SK-N-SH treated with all-trans-retinoic acid at 6 μM for 48 hours (cell line): ENCODE results near the gene RHBDD1.

Experiments
- ATAC-seq: fragments of 200-7000 bp; cut with Tn5 transposase; 3 replicates; pipeline ENCODE4 v1.9.1; 2020; ENCODE audit warnings: mild to moderate bottlenecking, moderate library complexity
- ARNTL ChIP-seq: fragments of 450-650 bp; formaldehyde crosslinking; IDR thresholded peaks from 2 replicates; pipeline ENCODE4 v1.5.0; 2020; ENCODE audit warnings: low read depth, mild to moderate bottlenecking, moderate library complexity, borderline replicate concordance
- BACH2 ChIP-seq: fragments of 250-450 bp; sonication (Bioruptor Pico); IDR thresholded peaks from 2 replicates; pipeline ENCODE4 v1.9.0; 2021; ENCODE audit warnings: mild to moderate bottlenecking, borderline replicate concordance
- CREB5 ChIP-seq: fragments of 250-450 bp; sonication (Bioruptor Pico); IDR thresholded peaks from 2 replicates; pipeline ENCODE4 v1.5.1; 2020; ENCODE audit warnings: low read depth, mild to moderate bottlenecking, moderate library complexity
- CSDC2 ChIP-seq: fragments of 250-450 bp; sonication (Bioruptor Pico); IDR thresholded peaks from 2 replicates; pipeline ENCODE4 v1.5.0; 2020; ENCODE audit warnings: mild to moderate bottlenecking, moderate library complexity
- CSRNP3 ChIP-seq: fragments of 250-450 bp; sonication (Bioruptor Pico); IDR thresholded peaks from 2 replicates; pipeline ENCODE4 v1.5.1; 2021; ENCODE audit warnings: mild to moderate bottlenecking, moderate library complexity
- ESRRG ChIP-seq: fragments of 250-450 bp; sonication (Bioruptor Pico); IDR thresholded peaks from 2 replicates; pipeline ENCODE4 v1.6.1; 2021; ENCODE audit warnings: mild to moderate bottlenecking
- ISL1 ChIP-seq: fragments of 250-450 bp; sonication (Bioruptor Pico); IDR thresholded peaks from 2 replicates; pipeline ENCODE4 v2.1.2; 2022; ENCODE audit warnings: mild to moderate bottlenecking, moderate library complexity
- OSR1 ChIP-seq: fragments of 250-450 bp; sonication (Bioruptor Pico); IDR thresholded peaks from 2 replicates; pipeline ENCODE4 v1.8.0; 2022; ENCODE audit warnings: moderate library complexity, mild to moderate bottlenecking, inconsistent platforms
- PATZ1 ChIP-seq: fragments of 250-450 bp; sonication (Bioruptor Pico); IDR thresholded peaks from 2 replicates; pipeline ENCODE4 v1.8.0; 2020; ENCODE audit warnings: mild to moderate bottlenecking, moderate library complexity, borderline replicate concordance
- POU6F1 ChIP-seq: fragments of 250-450 bp; sonication (Bioruptor Pico); IDR thresholded peaks from 2 replicates; pipeline ENCODE4 v1.8.0; 2021; ENCODE audit warnings: low read depth, mild to moderate bottlenecking, moderate library complexity, borderline replicate concordance
- PPARA ChIP-seq: fragments of 250-450 bp; sonication (Bioruptor Pico); IDR thresholded peaks from 2 replicates; pipeline ENCODE4 v1.5.0; 2020; ENCODE audit warnings: mild to moderate bottlenecking, borderline replicate concordance
- SNAI2 ChIP-seq: fragments of 250-450 bp; sonication (Bioruptor Pico); IDR thresholded peaks from 2 replicates; pipeline ENCODE4 v1.5.0; 2020; ENCODE audit warnings: mild to moderate bottlenecking, moderate library complexity
- TCF4 ChIP-seq: fragments of 250-450 bp; sonication (Bioruptor Pico); IDR thresholded peaks from 2 replicates; pipeline ENCODE4 v1.8.0; 2021; ENCODE audit warnings: mild to moderate bottlenecking, moderate library complexity, borderline replicate concordance
- TOX ChIP-seq: fragments of 250-450 bp; sonication (Bioruptor Pico); IDR thresholded peaks from 2 replicates; pipeline ENCODE4 v1.8.0; 2021; ENCODE audit warnings: mild to moderate bottlenecking, moderate library complexity, borderline replicate concordance
- TSHZ2 ChIP-seq: fragments of 250-450 bp; sonication (Bioruptor Pico); IDR thresholded peaks from 2 replicates; pipeline ENCODE4 v1.5.0; 2020; ENCODE audit warnings: mild to moderate bottlenecking, moderate library complexity
- ZC3H10 ChIP-seq: fragments of 250-450 bp; sonication (Bioruptor Pico); IDR thresholded peaks from 2 replicates; pipeline ENCODE4 v1.5.1; 2021; ENCODE audit warnings: mild to moderate bottlenecking, moderate library complexity
- ZFP3 ChIP-seq: fragments of 250-450 bp; sonication (Bioruptor Pico); IDR thresholded peaks from 2 replicates; pipeline ENCODE4 v1.5.0; 2020; ENCODE audit warnings: mild to moderate bottlenecking, moderate library complexity
- ZNF70 ChIP-seq: fragments of 450-650 bp; formaldehyde crosslinking; IDR thresholded peaks from 2 replicates; pipeline ENCODE4 v1.5.0; 2020; ENCODE audit warnings: mild to moderate bottlenecking, moderate library complexity
- ZNF8 ChIP-seq: fragments of 450-650 bp; formaldehyde crosslinking; IDR thresholded peaks from 2 replicates; pipeline ENCODE4 v1.5.0; 2020; ENCODE audit warnings: mild to moderate bottlenecking, moderate library complexity

Gene RHBDD1

GRCh38 chr2:226985583-226985946 lies 149.7 kb downstream of the RHBDD1 start (continued):
- no peak for TF ChIP-seq CSRNP3
- TF ChIP-seq ZFP3 (CRISPR knock-in tag): no peak
- no peak for TF ChIP-seq TOX (CRISPR knock-in tag)
- no peak for TF ChIP-seq OSR1
- no peak for TF ChIP-seq ISL1
- TF ChIP-seq ESRRG (CRISPR knock-in tag): no peak
- TF ChIP-seq SNAI2 (CRISPR knock-in tag): no peak
- TF ChIP-seq ZC3H10 (CRISPR knock-in tag): no peak

GRCh38 chr2:226991663-226992062 lies 155.8 kb downstream of the RHBDD1 start:
- no peak for TF ChIP-seq ZNF70
- TF ChIP-seq CREB5: no peak
- no peak for TF ChIP-seq CSDC2 (CRISPR knock-in tag)
- TF ChIP-seq ZC3H10 (CRISPR knock-in tag): no peak
- no peak for TF ChIP-seq ZNF8
- no peak for TF ChIP-seq PATZ1 (CRISPR knock-in tag)
- no peak for ATAC-seq

GRCh38 chr2:226993171-226993570 lies 157.3 kb downstream of the RHBDD1 start:
- ATAC-seq: no peak
- TF ChIP-seq PPARA (CRISPR knock-in tag): no peak

GRCh38 chr2:226994775-226995174 lies 158.9 kb downstream of the RHBDD1 start:
- TF ChIP-seq CREB5: no peak
- no peak for TF ChIP-seq PPARA (CRISPR knock-in tag)
- no peak for TF ChIP-seq TCF4 (CRISPR knock-in tag)
- no peak for TF ChIP-seq ZNF70
- no peak for TF ChIP-seq BACH2 (CRISPR knock-in tag)
- TF ChIP-seq ZNF8: no peak
- no peak for TF ChIP-seq POU6F1 (CRISPR knock-in tag)
- TF ChIP-seq TSHZ2 (CRISPR knock-in tag): no peak
- TF ChIP-seq ARNTL (CRISPR knock-in tag): no peak
- TF ChIP-seq OSR1: no peak
- no peak for ATAC-seq
